NCI-H748 treated with DMSO at 0.1 percent for 48 hours (cell line): Measurements from ENCODE around the gene KDELR1.
"Not testable (repeated sequence)": the region's sequence is repeated elsewhere in the genome, so short reads cannot be mapped to it uniquely, and the experiment has no call there.

Experiments used
- DNase-seq: peaks from one replicate; lab custom pipeline; 2025; lab: John Stamatoyannopoulos, UW

Gene KDELR1

DNA sequence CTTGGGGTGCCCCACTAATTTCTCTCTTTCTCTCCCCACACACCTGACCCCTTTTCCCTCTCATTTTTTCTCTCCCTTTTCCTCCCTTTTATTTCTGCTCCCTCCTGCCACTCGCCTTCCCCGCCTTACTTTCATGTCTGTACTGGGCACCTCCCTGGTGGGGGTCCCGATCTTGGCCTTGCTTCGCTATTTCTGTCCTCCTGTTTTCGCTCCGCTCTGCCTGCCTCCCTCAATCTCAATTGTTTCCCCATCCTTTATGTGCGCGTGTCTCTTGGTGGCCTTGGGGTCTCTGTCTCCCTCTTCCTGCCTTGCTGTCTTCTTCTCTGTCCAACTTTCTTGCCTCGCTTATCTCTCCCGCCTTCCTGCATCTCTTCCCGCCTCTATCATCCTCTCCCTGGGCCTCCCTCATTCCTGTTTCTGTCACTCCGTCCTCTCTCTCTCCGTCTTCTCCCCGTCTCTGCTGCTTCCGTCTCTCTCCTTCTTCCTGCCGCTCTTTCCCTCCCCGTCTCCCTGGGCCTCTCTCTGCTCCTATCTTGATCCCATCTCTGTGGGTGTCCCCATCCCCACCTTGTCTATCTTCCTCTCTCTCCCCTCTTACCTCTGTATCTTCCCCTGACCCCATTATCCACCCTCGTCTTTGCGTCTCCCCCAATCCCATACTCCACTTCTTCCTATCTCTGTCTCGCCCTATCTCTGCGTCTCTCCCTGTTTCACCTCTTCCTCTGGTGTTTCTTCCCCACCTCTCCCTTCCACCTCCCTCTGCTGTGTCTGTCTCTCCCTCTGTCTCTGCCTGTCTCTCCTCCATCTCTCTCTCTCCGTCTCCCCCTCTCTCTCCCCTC lies 6.1 kb upstream of the KDELR1 start:
- peak; percentile 41 for DNase-seq

DNA sequence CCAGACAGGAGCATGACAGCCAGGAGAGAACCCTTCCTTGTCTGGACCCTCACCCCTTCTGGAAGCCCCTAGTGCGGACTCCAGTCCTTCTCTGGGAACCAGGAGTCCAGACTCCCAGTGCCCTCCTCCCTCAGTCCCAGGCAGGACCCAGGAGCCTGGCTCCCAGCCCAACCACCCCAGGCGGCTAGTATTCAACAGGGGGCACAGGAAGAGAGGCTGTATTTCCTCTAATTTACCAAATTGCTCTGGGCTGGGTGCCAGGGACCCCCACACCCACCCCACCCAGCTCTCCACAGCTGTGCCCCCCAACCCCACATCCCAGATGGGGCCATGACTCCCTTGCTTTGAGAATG lies 5.4 kb upstream of the KDELR1 start:
- DNase-seq = no peak

DNA sequence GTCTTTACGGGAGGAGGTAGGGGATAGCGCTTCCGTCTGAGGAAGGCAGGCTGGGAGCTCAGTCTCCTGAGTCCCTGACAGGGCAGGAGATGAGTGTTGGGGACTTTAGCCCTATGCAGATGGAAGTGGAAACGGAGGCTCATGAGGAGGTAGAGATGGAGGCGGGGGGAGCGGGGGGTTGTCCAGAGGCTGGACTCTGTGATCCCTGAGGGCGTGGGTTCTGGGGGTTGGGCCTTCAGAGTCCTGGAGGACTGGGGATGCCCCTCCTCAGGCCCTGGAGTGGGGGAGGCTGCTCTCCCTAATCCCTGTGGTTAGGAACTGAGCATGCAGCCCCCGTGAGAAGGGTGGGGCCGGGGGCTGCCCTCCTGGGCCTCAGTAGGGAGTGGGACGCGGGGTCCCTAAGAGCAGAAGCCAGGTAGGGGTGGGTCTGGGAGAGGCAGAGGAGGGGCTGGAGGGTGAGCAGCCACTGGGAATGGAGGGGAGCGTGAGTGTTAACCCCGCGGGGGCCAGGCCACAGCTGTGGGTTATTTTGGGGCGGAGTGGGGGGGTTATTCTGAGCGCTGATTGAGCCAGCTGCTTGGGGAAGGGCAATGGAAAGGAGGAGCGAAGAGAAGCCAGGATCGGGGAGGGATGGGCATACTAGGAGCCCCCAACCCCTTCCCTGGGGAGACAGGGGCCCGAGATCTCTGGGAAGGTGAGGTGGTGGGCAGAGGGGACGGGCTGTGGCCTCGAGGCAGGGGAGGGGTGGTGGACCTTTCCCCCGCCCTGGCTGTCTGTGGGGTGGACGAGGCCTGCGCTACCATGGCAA lies 4.9 kb upstream of the KDELR1 start:
- no peak for DNase-seq

DNA sequence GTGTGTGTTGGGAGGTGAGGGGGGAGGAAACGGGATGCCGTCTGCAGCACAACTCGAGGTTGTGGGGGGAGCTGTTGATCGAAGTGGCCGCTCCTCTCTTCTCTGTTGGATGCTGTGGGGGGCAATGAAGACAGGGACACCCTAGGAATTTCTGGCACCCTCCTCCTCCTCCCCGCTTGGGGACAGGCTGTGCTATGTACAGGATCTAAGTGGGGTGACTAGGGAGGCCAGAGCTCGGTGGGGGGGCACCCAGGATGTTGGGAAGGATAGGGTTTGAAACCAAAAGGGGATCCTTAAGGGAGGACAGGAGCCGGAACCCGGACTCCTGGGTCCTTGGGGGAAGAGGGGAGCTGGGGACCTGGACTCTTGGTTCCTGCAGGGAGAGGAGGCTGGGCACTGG lies 4.1 kb upstream of the KDELR1 start:
- DNase-seq = no peak

DNA sequence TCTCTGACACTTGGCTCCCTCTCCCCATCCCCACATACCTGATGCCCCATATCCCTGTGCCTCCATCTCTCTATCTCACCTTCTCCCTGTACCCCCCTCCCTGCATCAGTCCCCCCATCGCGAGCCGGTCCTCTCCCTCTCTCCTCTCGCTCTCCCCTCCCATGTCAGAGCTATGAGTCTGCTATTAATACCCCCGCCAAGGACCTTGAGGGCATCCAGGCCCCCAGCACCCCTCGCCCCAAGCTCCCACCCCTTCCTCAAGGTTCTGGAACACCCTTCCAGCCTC lies 3.8 kb upstream of the KDELR1 start:
- no peak for DNase-seq

DNA sequence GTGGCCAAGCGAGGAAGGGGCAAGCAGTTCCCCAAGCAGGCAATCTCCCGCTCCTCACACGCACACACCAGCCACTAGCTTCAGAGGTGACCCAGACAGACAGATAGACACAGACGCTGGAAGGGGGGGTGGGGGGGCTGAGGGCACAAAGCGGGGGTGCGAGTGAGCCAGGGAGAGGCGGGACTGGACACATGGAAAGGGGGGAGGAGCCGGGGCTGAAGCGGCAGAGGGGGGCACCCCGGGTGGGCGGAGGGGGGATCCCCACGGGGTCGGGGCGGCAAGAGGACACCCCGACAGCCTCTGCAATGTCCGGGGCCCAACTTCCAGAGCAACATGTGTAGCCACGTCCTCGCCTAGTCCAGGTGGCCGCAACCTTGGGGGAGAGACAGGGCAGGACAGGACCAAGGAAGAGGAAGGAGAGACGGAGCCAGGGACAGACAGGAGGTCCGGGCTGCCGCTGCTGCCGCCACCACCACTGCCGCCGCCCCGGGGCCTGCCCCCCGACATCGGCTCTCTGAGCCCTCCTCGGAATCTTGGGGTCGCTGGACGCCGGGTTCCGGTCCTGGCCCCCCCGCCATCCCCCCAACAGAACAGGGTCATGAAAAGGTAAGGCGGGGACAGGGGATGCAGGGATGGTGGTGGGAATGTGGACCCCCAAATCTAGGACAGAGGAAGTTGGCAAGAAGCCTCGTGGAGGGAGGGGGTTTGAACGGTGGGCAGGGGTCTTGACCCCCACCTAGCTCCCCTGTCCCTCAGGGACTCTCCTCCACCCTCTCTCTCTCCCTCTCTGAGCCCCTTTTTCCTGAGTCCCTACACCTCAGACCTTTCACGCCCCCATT lies 3.2 kb upstream of the KDELR1 start:
- no peak for DNase-seq

DNA sequence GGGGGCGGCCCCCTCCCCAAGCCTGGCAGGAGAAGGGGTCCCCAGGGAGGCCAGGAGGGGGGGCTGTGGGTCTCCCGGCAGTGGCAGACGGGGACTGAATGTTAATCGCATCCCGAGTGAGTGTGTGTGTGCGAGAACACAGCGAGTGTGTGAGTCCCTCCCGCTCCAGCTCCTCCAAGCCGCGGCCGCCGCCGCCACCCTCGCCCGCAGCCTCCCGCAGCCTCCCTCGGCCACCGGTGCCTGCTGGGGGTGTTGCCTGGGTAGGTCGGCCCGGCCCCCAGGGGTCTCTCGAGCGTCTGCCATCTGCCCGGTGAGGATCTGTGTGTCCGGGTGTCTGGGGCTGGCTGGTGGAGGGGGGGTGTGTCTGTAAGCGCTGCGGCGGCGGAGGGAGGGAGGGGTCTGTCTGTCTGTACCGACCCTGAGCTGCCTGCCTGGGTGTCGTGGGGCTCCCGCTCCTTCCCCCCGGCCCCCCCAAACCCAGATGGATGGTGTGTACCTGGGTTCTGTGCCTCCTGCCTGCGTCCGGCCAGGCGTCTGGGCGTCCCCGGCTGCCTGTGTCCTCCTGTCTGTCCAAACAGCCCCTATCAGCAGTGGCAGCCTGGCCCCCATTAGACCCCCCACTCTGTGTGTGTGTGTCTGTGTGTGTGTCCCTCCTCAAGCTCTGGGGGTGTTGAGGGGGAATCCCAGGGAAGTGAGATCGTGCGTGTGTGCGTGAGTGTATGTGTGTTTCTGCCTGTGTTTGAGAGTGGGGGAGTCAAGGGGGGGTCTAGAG lies 2.4 kb upstream of the KDELR1 start, which contains the start of gene GRIN2D:
Gene GRIN2D, plus strand, starts transcription at position 110 of the 772 bp plus-strand sequence. CDS start 4,725 bp downstream, outside the sequence.
- DNase-seq = peak; percentile 65

DNA sequence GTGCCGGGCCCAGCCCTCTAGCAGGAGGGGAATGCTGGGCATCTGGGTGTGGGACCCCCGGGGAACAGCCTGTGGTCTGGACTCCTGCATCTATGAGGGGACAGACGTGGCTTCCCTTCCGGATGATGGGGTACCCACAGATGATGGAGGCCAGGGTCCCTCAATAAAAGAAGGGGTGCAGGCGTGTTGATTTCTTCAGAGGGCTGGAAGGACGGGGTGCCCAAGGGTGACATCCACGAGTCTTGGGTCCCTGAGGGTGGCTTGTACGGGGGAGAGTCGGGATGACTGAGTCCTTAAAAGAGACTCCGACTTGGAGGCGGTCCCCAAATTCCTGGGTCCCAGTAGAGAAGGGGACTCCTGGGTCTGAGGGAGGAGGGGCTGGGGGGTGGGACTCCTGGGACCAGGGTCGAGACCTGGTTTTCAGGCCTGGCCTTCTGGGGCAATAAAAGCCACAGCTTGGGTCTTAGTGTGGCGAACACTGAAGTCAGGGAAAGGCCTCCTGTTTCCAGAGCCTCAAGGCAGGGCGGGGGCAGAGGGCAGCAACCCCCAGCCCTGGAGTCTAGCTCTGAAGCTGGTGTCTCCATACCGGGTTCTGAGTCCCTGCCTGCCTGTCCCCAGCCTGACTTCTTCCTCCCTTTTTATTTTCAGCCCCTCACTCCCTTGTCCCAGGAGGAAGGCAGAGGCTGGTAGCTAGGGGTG lies 1.7 kb upstream of the KDELR1 start:
- no peak for DNase-seq

DNA sequence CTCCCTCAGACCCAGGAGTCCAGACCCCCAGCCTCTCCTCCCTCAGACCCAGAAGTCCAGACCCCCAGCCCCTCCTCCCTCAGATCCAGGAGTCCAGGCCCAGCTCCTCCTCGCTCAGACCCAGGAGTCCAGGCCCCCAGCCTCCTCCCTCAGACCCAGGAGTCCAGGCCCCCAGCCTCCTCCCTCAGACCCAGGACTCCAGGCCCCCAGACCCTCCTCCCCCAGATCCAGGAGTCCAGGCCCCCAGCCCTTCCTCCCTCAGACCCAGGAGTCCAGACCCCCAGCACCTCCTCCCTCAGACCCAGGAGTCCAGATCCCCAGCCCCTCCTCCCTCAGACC lies 624 bp upstream of the KDELR1 start:
- not testable (repeated sequence) for DNase-seq

DNA sequence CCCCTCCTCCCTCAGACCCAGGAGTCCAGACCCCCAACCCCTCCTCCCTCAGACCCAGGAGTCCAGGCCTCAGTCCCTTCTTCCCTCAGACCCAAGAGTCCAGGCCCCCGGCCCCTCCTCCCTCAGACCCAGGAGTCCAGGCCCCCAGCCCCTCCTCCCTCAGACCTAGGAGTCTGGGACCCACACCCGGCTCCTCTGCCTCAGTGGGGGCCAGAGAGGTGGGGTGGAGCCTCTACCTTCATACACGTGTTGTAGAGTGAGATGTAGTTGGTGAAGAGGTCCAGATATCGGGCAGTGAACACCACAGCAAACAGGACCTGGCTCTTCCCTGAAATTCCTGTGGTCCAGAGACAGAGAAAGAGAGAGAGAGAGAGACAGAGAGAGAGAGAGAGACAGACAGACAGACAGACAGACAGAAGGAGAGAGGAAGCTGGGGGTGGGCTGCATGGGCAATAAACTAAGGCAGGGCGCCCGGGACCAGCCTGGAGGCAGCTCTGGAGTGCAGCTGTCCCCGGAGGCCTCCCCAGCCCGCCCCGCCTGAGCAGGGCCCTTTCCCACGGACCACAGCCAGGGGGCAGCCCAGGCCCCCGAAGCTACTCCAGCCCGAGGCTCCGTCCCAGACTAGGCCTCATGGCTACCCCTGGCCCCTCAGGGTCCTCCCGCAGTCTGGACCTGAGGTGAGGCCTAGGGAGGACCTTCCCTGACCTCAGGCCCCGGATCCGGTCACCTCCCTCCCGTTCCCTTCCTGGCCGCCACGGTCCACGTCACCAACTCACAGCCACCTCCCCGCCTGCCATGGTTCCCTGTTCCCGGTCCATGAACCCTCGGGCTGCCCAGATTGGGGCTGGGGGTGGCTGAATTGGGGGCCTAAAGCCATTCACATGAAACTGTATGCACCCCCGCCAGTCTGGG lies 907 bp downstream of the KDELR1 start:
- DNase-seq = peak; percentile 42

DNA sequence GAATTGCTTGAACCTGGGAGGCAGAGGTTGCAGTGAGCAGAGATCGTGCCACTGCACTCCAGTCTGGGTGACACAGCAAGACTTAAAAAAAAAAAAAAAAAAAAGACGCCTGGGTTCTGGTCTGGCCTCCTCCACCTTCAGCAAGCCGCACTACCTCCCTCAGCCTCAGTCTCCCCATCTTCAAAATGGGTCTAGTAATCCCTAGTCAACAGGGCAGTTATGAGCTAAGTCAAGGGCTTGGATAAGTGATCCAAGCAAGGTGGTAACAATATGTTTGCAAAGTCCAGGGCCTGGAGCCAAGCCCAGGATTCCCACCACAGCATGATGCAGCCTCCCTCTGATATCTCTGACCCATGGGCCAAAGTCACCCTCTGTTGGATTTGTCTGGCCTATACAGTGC lies 4.4 kb downstream of the KDELR1 start:
- no peak for DNase-seq

DNA sequence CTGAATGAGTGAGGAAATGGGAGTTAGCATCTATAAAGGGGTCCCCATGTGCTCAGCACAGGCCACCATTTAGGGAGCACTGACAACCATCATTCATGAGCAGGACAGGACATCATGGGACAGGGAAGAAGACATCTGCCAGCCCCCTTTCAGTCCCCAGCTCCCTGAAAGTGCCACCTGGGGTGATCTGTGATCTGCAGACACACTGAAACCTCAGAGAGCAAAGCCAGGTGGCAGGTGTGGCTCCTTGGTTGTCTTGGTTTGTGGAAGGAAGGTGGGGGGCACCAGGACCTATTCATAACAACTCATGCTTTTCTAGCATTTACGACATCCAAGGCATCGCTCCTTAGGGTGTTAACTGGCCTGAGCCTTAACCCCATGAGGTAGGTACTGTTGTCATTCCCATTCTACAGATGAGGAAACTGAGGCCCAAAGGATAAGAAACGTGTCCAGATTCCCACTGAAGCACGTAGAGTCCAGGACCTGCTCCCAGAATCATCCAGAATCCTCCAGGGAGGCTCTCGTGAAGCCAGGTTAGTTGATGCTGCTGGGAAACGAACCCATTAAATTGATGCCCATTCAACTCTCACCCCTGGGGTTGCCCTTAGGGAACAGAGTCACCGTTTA lies 5.8 kb downstream of the KDELR1 start:
- no peak for DNase-seq

DNA sequence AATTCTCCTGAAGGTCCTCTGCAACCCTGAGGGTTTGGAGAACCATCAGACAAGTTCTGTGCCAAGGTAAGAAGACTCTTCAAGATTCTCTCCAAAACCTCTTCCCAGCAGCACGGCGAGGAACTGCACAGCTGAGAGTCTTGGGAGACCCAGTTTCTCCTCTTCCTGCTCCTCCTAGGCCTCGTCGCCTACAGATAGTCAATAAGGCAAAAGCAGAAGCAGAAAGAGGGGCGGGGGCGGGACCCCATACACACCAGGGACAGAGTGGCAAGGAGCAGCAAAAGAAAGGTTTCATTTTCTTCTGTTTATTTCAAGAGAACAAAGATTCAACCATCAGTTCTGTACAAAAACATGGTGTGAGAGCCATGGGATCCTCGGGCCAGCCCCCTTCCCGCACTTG lies 9.1 kb downstream of the KDELR1 start:
- DNase-seq = no peak

DNA sequence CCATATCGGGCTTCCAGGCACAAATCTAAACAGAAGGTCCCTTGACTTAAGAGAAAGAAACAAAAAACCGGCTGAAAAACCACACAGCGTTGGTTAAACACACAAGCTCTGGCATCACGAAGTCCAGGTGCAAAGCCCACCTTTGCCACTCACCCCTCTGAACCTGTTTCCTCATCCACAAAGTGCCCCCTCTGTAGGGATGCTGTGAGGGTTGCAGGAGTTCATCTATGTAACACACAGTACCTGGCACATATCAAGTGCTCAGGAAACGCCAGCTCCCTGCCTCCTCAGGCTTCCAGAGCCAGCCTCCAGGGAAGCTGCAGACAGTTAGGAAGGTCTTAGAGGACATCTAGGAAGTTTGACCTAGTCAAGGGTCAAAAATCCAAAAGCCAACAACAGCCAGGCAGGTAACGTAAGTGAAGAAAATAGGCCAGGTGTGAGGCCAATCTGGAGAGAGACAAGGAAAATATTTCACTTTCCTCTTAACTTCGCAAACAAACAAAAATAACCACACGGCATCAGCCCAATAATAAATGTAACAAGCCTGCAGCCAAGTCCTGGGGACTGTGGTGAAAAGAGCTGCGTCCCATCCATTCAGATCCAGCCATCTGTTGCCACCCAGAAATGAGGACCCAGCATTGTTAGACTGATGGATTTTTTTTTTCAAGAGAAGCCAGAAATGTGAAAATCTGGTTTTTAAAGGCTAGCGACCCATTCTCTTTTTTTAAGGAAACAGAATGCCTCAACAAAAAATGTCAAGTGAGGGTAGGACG lies 10.0 kb downstream of the KDELR1 start:
- no peak for DNase-seq

DNA sequence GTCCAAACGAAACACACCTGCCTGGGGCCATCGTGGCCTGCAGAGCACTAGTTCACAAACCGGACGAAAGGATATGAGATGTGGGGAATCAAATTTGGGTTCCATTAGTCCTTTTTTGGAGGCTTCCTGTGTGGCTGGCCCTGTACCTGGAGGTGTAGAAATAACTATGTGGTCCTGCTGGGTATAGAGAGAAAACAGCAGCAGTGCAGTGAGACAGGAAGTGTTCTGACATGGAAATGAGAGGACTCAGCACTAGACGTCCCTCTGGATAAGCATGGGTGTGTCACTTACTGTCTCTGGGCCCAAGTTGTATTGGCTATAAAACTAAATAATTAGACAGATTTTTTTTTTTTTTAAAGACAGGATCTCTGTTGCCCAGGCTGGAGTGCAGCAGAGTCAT lies 12.3 kb downstream of the KDELR1 start:
- DNase-seq = no peak

DNA sequence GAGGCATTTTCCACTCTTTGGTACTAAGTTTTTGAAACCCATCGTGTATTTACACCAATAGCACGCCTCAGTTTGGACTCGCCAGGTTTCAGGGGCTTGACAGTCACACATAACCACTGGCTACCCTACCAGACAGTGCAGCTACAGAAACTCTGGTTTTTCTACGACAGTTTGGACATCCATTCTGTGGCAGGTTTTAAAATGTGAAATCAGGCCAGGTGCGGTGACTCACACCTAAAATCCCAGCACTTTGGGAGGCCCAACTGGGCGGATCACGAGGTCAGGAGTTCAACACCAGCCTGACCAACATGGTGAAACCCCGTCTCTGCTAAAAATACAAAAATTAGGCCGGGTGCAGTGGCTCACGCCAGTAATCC lies 13.2 kb downstream of the KDELR1 start:
- no peak for DNase-seq

DNA sequence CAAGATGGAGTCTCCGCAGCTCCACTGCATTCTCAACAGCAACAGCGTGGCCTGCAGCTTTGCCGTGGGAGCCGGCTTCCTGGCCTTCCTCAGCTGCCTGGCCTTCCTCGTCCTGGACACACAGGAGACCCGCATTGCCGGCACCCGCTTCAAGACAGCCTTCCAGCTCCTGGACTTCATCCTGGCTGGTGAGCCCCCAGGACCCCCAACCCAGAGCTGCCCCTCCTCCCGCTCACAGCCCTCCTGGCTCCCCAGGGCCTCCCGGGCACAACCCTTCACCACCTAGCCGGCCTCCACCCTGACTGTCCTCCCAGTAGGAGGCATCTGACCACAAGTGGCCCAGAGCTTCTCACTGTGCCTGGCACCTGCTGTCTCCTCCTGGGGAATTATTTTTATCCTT lies 17.8 kb downstream of the KDELR1 start:
- DNase-seq = no peak

DNA sequence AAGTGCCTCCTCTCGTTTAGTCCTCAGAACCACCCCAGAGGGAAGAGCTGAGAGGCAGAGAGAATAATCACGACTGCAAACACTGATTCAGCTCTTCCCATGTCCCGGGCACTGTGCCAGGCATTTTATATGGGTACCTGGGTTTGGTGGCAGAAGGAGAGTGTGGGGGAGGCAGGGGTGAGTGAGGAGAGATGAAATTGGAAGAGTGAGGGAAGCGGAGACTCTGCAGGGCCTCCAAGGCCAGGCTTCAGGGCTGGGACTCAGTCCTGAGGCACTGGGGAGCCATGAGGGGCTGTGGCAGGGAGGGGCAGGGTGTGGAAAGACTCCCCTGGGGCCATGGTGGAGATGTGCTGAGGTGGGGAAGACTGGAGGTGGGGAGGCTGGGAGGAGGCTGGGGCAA lies 18.4 kb downstream of the KDELR1 start:
- DNase-seq = peak; percentile 26

DNA sequence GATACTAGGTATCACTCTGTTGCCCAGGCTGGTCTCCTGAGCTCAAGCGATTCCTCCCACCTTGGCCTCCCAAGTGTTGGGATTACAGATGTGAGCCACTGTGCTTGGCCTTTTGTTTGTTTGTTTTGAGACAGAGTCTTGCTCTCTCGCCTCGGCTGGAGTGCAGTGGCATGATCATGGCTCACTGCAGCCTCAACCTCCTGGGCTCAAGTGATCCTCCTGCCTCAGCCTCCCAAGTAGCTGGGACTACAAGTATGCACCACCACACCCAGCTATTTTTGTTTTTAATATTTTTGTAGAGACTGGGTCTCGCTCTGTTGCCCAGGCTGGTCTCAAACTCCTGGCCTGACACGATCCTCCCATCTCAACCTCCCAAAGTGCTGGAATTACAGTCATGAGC lies 19.6 kb downstream of the KDELR1 start:
- DNase-seq = not testable (repeated sequence)
